Activated naive CD4-positive, alpha-beta T cell treated with anti-CD3 and anti-CD28 coated beads for 36 hours (primary cell): ENCODE results near the gene MAN1A2. TPM values are rescaled to one million over a fixed set of nuclear protein-coding genes. Genes with fewer than 3 reads are reported as not detected.
"Not testable (repeated sequence)": the region's sequence is repeated elsewhere in the genome, so short reads cannot be mapped to it uniquely, and the experiment has no call there.

Source experiments
- CTCF ChIA-PET: fragments of 350-600 bp; sonication (Branson Sonifier 250); formaldehyde crosslinking; loops from one replicate; lab custom pipeline; 2021; ENCODE audit warnings: antibody characterized with exemption; lab: Charles Lee
- DNase-seq: peaks from one replicate; pipeline ENCODE4 v3.0.0-alpha.2; 2020
- H3K27ac Mint-ChIP-seq: one replicate; pipeline ENCODE4 v1.8.0; 2021; ENCODE audit warnings: mild to moderate bottlenecking, mixed read lengths
- H3K27me3 Mint-ChIP-seq: one replicate; pipeline ENCODE4 v1.8.0; 2021; ENCODE audit warnings: low read depth, mixed read lengths
- H3K36me3 Mint-ChIP-seq: one replicate; pipeline ENCODE4 v1.8.0; 2021; ENCODE audit warnings: low read depth, mixed read lengths
- H3K4me1 Mint-ChIP-seq: one replicate; pipeline ENCODE4 v1.8.0; 2021; ENCODE audit warnings: low read depth, mixed read lengths
- H3K4me3 Mint-ChIP-seq: one replicate; pipeline ENCODE4 v1.8.0; 2021; ENCODE audit warnings: mild to moderate bottlenecking, moderate library complexity, mixed read lengths
- H3K9me3 Mint-ChIP-seq: one replicate; pipeline ENCODE4 v1.8.0; 2021; ENCODE audit warnings: mixed read lengths
- intact Hi-C: fragments of 100-400 bp; cut with micrococcal nuclease; formaldehyde crosslinking; loops from one replicate; pipeline ENCODE4 v1.15.1; 2023
- total RNA-seq, 2 experiments: library from RNA; stranded (reverse); gene quantifications; one replicate each; pipeline ENCODE4 v1.2.3, GENCODE V29; 2021

Gene MAN1A2
- total RNA-seq, 2 experiments from 2014 or later = 14.6 to 17.4 TPM

DNA sequence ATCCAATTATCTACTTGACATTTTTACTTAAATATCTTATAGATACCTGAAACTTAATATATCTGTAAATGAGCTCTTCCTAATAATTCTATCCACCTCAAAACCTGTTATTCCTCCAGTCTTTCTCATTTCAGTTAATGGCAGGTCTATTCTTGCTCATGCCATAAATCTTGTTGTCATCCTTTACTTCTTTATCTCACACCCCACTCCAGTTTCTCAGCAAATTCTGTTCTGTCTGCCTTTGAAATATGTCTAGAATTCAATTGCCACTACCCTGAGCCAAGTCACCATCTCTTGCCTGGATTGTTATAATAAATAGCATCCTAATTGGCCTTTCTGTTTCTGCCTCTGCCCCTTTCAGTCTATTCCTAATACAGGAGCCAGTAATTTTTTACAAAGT lies 105.8 kb downstream of the MAN1A2 start:
- Mint-ChIP-seq H3K27me3 (no peaks in the 10 kb centered on the region), H3K27ac (no peak overlapping the region), H3K4me3 (no peak overlapping the region), H3K36me3 (peaks cover 31% of the 10 kb centered on the region), H3K4me1 (no peaks in the 10 kb centered on the region), H3K9me3 (peaks cover 5% of the 10 kb centered on the region)
- CTCF ChIA-PET = no interaction called here
- intact Hi-C loops = no loop called here
- DNase-seq = no peak

DNA sequence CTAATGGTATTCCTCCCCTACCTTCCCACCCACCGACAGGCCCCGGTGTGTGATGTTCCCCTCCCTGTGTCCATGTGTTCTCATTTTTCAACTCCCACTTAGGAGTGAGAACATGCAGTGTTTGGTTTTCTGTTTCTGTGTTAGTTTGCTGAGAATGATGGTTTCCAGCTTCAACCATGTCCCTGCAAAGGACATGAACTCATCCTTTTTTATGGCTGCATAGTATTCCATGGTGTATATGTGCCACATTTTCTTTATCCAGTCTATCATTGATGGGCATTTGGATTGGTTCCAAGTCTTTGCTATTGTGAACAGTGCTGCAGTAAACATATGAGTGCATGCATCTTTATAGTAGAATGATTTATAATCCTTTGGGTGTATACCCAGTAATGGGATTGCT lies 108.2 kb downstream of the MAN1A2 start:
- H3K4me3 Mint-ChIP-seq, DNase-seq, H3K27me3 Mint-ChIP-seq, intact Hi-C loops, H3K9me3 Mint-ChIP-seq, CTCF ChIA-PET, H3K27ac Mint-ChIP-seq, H3K4me1 Mint-ChIP-seq: not testable (repeated sequence)
- H3K36me3 Mint-ChIP-seq = peaks cover 31% of the 10 kb centered on the region

- CTCF ChIA-PET = no interaction called here
- no peaks in the 10 kb centered on the region for H3K4me1 Mint-ChIP-seq
- no peak for DNase-seq
- no peak overlapping the region for H3K27ac Mint-ChIP-seq
- no peaks in the 10 kb centered on the region for H3K27me3 Mint-ChIP-seq
- no peak overlapping the region for H3K4me3 Mint-ChIP-seq
- peaks cover 5% of the 10 kb centered on the region for H3K9me3 Mint-ChIP-seq
- intact Hi-C loops = no loop called here
- H3K36me3 Mint-ChIP-seq = peaks cover 46% of the 10 kb centered on the region
Measured at GRCh38 chr1:117479086-117479485, 111.8 kb downstream of the MAN1A2 start.

GRCh38 chr1:117481410-117481809 lies 114.2 kb downstream of the MAN1A2 start:
- H3K27me3 Mint-ChIP-seq = no peaks in the 10 kb centered on the region
- no peaks in the 10 kb centered on the region for H3K9me3 Mint-ChIP-seq
- H3K4me1 Mint-ChIP-seq = no peaks in the 10 kb centered on the region
- H3K4me3 Mint-ChIP-seq = no peak overlapping the region
- DNase-seq = no peak
- CTCF ChIA-PET = interaction anchor here (1.0 kb wide), 1 partner anchor 53 kb away, joined by 5 read pairs; no protein-coding TSS in a partner anchor
- H3K27ac Mint-ChIP-seq = no peak overlapping the region
- H3K36me3 Mint-ChIP-seq = peaks cover 36% of the 10 kb centered on the region
- intact Hi-C loops = no loop called here

GRCh38 chr1:117493906-117494305 lies 126.7 kb downstream of the MAN1A2 start:
- Mint-ChIP-seq H3K9me3 (no peaks in the 10 kb centered on the region), H3K27me3 (no peaks in the 10 kb centered on the region), H3K27ac (no peak overlapping the region), H3K4me1 (no peaks in the 10 kb centered on the region), H3K36me3 (no peaks in the 10 kb centered on the region), H3K4me3 (no peak overlapping the region)
- intact Hi-C loops = no loop called here
- CTCF ChIA-PET = no interaction called here
- no peak for DNase-seq

GRCh38 chr1:117495068-117495467 lies 127.8 kb downstream of the MAN1A2 start:
- intact Hi-C loops = no loop called here
- Mint-ChIP-seq H3K4me3 (no peak overlapping the region), H3K9me3 (no peaks in the 10 kb centered on the region), H3K27ac (no peak overlapping the region), H3K4me1 (no peaks in the 10 kb centered on the region), H3K27me3 (no peaks in the 10 kb centered on the region), H3K36me3 (no peaks in the 10 kb centered on the region)
- CTCF ChIA-PET = interaction anchor here (0.8 kb wide), 1 partner anchor 41 kb away, joined by 3 read pairs; no protein-coding TSS in a partner anchor
- no peak for DNase-seq

DNA sequence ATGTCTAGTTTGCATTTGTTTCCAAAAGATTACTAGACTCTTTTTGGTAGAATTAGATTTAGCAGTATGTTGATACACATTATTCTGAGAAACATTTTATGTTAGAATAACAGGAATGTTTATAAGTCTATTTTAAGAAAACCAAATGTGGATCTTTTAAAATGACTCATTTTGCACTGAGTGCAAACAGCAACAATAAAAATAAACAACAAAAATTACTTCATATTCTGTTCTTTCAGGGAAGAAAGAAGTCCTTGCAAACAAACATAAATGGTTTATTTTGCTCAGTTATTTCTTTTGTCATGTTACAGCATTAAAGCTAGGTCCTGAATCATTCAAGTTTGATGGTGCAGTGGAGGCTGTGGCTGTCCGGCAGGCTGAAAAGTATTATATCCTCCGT lies 131.8 kb downstream of the MAN1A2 start:
- Mint-ChIP-seq H3K4me3 (no peak overlapping the region), H3K27me3 (no peaks in the 10 kb centered on the region), H3K9me3 (no peaks in the 10 kb centered on the region), H3K36me3 (peaks cover 4% of the 10 kb centered on the region), H3K27ac (no peak overlapping the region), H3K4me1 (no peaks in the 10 kb centered on the region)
- intact Hi-C loops = loop anchor here (2.0 kb wide), 1 partner anchor 14 kb away; no protein-coding TSS in a partner anchor
- CTCF ChIA-PET = interaction anchor here (1.0 to 1.7 kb wide), 2 partner anchors 41 to 255 kb away, joined by 3 read pairs; no protein-coding TSS in a partner anchor
- DNase-seq = no peak

DNA sequence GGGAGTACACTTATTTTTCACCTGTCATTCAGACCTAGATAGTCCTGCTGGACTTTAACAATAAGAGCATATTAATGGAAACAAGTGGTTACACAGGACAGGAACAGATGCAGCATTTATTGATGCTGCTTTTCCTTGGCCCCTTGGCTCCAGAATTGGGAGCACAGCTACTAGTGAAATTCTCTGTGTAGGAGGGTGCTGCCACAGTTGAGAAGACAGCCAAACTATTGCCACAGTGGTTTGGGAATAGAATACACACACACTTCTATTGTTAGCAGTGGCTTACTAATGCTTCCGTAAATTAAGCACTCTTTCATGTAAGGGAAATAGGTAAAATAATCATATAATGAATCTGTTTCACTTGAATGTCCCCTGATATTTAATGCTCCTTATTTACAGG lies 133.3 kb downstream of the MAN1A2 start:
- DNase-seq = no peak
- H3K36me3 Mint-ChIP-seq = peaks cover 6% of the 10 kb centered on the region
- H3K27me3 Mint-ChIP-seq = no peaks in the 10 kb centered on the region
- CTCF ChIA-PET = interaction anchor here (1.3 kb wide), 1 partner anchor 12 kb away, joined by 3 read pairs; no protein-coding TSS in a partner anchor
- H3K9me3 Mint-ChIP-seq = no peaks in the 10 kb centered on the region
- no peaks in the 10 kb centered on the region for H3K4me1 Mint-ChIP-seq
- H3K4me3 Mint-ChIP-seq = no peak overlapping the region
- intact Hi-C loops = no loop called here
- no peak overlapping the region for H3K27ac Mint-ChIP-seq

- no peak overlapping the region for H3K27ac Mint-ChIP-seq
- DNase-seq = no peak
- no peaks in the 10 kb centered on the region for H3K9me3 Mint-ChIP-seq
- no peaks in the 10 kb centered on the region for H3K27me3 Mint-ChIP-seq
- no peak overlapping the region for H3K4me3 Mint-ChIP-seq
- CTCF ChIA-PET = no interaction called here
- peaks cover 6% of the 10 kb centered on the region for H3K36me3 Mint-ChIP-seq
- intact Hi-C loops = no loop called here
- H3K4me1 Mint-ChIP-seq = no peaks in the 10 kb centered on the region
Measured at GRCh38 chr1:117501281-117501680, 134.0 kb downstream of the MAN1A2 start.

- H3K9me3 Mint-ChIP-seq = no peaks in the 10 kb centered on the region
- H3K27ac Mint-ChIP-seq = no peak overlapping the region
- H3K4me1 Mint-ChIP-seq = peaks cover 2% of the 10 kb centered on the region
- intact Hi-C loops = loop anchor here (5.0 kb wide), 1 partner anchor 444 kb away; no protein-coding TSS in a partner anchor
- DNase-seq = no peak
- no peaks in the 10 kb centered on the region for H3K36me3 Mint-ChIP-seq
- H3K4me3 Mint-ChIP-seq = no peak overlapping the region
- no peaks in the 10 kb centered on the region for H3K27me3 Mint-ChIP-seq
- CTCF ChIA-PET = interaction anchor here (4.1 to 4.3 kb wide), 2 partner anchors 243 to 248 kb away, joined by 37 to 41 read pairs; no protein-coding TSS in a partner anchor
Measured at GRCh38 chr1:117511273-117511672, 144.0 kb downstream of the MAN1A2 start.

DNA sequence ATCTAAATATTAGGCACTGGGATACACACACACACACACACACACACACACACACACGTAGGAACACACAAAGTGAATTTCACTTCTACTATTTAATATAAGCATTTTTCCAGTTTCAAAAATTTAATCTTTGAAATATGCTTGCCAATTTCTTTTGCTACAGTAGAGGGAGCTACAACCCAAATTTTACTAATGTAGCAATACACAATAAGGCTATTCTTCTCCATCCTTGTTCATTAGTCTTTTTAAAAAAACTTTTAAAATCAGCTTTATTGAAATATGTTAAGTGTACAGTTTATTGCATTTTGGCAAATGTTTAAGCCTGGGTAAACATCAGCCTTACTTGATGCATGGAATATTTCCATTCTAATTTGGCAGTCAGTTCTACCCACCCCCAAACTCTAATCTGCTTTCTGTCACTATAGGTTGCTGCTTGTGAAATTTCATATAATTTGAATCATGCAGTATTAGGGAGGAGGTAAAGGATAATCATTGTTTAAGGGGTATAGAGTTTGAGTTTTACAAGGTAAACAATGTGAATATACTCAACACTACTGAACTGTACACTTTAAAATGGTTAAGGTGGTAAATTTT lies 145.6 kb downstream of the MAN1A2 start:
- DNase-seq = no peak

DNA sequence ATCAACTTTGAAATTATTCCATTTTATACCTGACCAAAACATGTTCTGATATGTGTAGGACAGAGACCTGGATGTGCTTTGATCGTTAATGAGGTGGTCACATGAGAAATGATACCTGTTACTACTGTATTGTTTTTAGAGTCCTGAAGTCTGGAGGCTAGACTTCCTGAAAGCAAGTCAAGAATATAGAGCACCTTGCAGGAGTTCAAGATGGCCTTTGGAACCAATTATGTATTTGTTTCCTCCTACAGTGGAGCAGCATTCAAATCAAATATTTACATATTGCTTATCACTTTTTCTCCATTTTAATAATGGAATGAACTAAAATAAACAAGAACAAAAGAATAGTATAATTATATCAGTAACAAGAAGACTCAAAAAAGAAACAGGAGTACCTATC lies 155.9 kb downstream of the MAN1A2 start:
- H3K4me3 Mint-ChIP-seq = no peak overlapping the region
- peaks cover 16% of the 10 kb centered on the region for H3K4me1 Mint-ChIP-seq
- CTCF ChIA-PET = interaction anchor here (0.9 kb wide), 1 partner anchor 235 kb away, joined by 4 read pairs; no protein-coding TSS in a partner anchor
- no peak for DNase-seq
- peaks cover 8% of the 10 kb centered on the region for H3K36me3 Mint-ChIP-seq
- no peak overlapping the region for H3K27ac Mint-ChIP-seq
- intact Hi-C loops = no loop called here
- no peaks in the 10 kb centered on the region for H3K9me3 Mint-ChIP-seq
- no peaks in the 10 kb centered on the region for H3K27me3 Mint-ChIP-seq

More for the DNA sequence above, 145.6 kb downstream of the MAN1A2 start:
- no peak overlapping the region for H3K4me3 Mint-ChIP-seq
- H3K27ac Mint-ChIP-seq = no peak overlapping the region
- H3K27me3 Mint-ChIP-seq = no peaks in the 10 kb centered on the region
- H3K9me3 Mint-ChIP-seq = no peaks in the 10 kb centered on the region
- CTCF ChIA-PET = interaction anchor here (0.6 to 4.4 kb wide), 9 partner anchors 15 to 269 kb away, joined by 3 to 48 read pairs (median 4); no protein-coding TSS in a partner anchor
- peaks cover 1% of the 10 kb centered on the region for H3K36me3 Mint-ChIP-seq
- H3K4me1 Mint-ChIP-seq = peaks cover 2% of the 10 kb centered on the region
- intact Hi-C loops = loop anchor here (1.0 to 5.0 kb wide), 8 partner anchors 14 to 446 kb away; no protein-coding TSS in a partner anchor

DNA sequence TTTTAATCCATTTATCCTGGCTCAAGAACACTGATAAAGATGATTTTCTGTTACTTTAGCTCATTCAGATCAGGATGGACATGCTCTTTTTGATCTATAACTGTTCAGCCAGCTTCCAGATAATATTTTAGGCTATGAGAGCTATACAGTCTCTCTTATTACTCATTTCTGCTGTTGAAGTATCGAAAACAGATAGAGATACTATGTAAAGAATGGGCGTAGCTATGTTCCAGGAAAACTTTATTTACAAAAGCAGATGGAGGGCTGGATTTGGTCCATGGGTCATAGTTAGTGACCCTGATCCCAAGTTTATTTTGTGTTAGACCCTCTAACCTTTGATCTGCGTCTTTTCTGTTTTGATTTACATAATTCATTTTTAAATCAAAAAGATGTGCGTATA lies 159.8 kb downstream of the MAN1A2 start:
- H3K27ac Mint-ChIP-seq = no peak overlapping the region
- intact Hi-C loops = no loop called here

More for the DNA sequence above, 159.8 kb downstream of the MAN1A2 start:
- DNase-seq = no peak
- Mint-ChIP-seq H3K4me3 (no peak overlapping the region), H3K36me3 (peaks cover 5% of the 10 kb centered on the region), H3K27me3 (no peaks in the 10 kb centered on the region), H3K9me3 (no peaks in the 10 kb centered on the region), H3K4me1 (peaks cover 20% of the 10 kb centered on the region)
- CTCF ChIA-PET = interaction anchor here (0.7 to 2.1 kb wide), 3 partner anchors 8 to 369 kb away, joined by 3 to 8 read pairs (median 3); no protein-coding TSS in a partner anchor
